H9 (cell line): ENCODE data around the gene BICD1. TPM values are rescaled to one million over a fixed set of nuclear protein-coding genes. Genes with fewer than 3 reads are reported as not detected.
A peak's percentile ranks its signal among the peaks of the same experiment; 100 is the strongest.

ENCODE experiments used
- DNase-seq: peaks from one replicate; pipeline ENCODE4 v3.0.0-alpha.2; 2017
- H2AFZ ChIP-seq: one replicate; pipeline ENCODE4 v1.6.1; 2013; ENCODE audit warnings: mild to moderate bottlenecking, low read length, control low read depth, moderate library complexity
- H2AK5ac ChIP-seq: 2 replicates; pipeline ENCODE4 v1.6.1; 2013; ENCODE audit warnings: low read length, control low read depth, mixed read lengths; ENCODE audit not compliant: insufficient read length
- H2BK120ac ChIP-seq: one replicate; pipeline ENCODE4 v1.6.1; 2013; ENCODE audit warnings: low read depth, mild to moderate bottlenecking, low read length, control low read depth, inconsistent platforms; ENCODE audit not compliant: poor library complexity, severe bottlenecking
- H2BK12ac ChIP-seq: 2 replicates; pipeline ENCODE4 v1.6.1; 2013; ENCODE audit warnings: low read length, control low read depth, mixed read lengths, low read depth; ENCODE audit not compliant: insufficient read length
- H2BK15ac ChIP-seq: 2 replicates; pipeline ENCODE4 v1.6.1; 2013; ENCODE audit warnings: low read depth, low read length, control low read depth
- H2BK20ac ChIP-seq: one replicate; pipeline ENCODE4 v1.6.1; 2013; ENCODE audit warnings: low read depth, mild to moderate bottlenecking, low read length, control low read depth, inconsistent platforms; ENCODE audit not compliant: poor library complexity, severe bottlenecking
- H2BK5ac ChIP-seq: 2 replicates; pipeline ENCODE4 v1.6.1; 2013; ENCODE audit warnings: low read length, control low read depth, mixed read lengths; ENCODE audit not compliant: insufficient read length
- H3K14ac ChIP-seq: 2 replicates; pipeline ENCODE4 v1.6.1; 2013; ENCODE audit warnings: low read length, control low read depth; ENCODE audit not compliant: insufficient read depth
- H3K18ac ChIP-seq: 2 replicates; pipeline ENCODE4 v1.6.1; 2013; ENCODE audit warnings: low read depth, mild to moderate bottlenecking, mixed read lengths, low read length, control low read depth; ENCODE audit not compliant: insufficient read length
- H3K23ac ChIP-seq: 2 replicates; pipeline ENCODE4 v1.6.1; 2013; ENCODE audit warnings: low read length, control low read depth, mixed read lengths, low read depth; ENCODE audit not compliant: insufficient read length
- H3K23me2 ChIP-seq: 2 replicates; pipeline ENCODE4 v1.6.1; 2013; ENCODE audit warnings: low read depth, mild to moderate bottlenecking, mixed read lengths, low read length, control low read depth; ENCODE audit not compliant: insufficient read length, poor library complexity, severe bottlenecking
- H3K27ac ChIP-seq: 2 replicates; pipeline ENCODE4 v1.5.1; 2013; ENCODE audit warnings: low read length, control low read depth, mixed read lengths, low read depth; ENCODE audit not compliant: insufficient read length
- H3K27me3 ChIP-seq: 2 replicates; pipeline ENCODE4 v1.6.1; 2013; ENCODE audit warnings: low read length, control low read depth, inconsistent platforms; ENCODE audit not compliant: insufficient read depth
- H3K4ac ChIP-seq: 2 replicates; pipeline ENCODE4 v1.6.1; 2013; ENCODE audit warnings: low read depth, mild to moderate bottlenecking, control low read depth, inconsistent platforms, low read length, moderate library complexity
- H3K4me1 ChIP-seq: 2 replicates; pipeline ENCODE4 v1.6.1; 2013; ENCODE audit warnings: low read length, control low read depth, inconsistent platforms; ENCODE audit not compliant: insufficient read depth
- H3K4me2 ChIP-seq: 2 replicates; pipeline ENCODE4 v1.6.1; 2013; ENCODE audit warnings: low read length, control low read depth, mixed read lengths; ENCODE audit not compliant: insufficient read length, insufficient read depth
- H3K56ac ChIP-seq: 2 replicates; pipeline ENCODE4 v1.6.1; 2013; ENCODE audit warnings: low read depth, mild to moderate bottlenecking, mixed read lengths, low read length, control low read depth; ENCODE audit not compliant: insufficient read length
- H3K79me1 ChIP-seq: 2 replicates; pipeline ENCODE4 v1.6.1; 2013; ENCODE audit warnings: low read depth, mild to moderate bottlenecking, moderate library complexity, low read length, control low read depth, inconsistent platforms; ENCODE audit not compliant: insufficient read depth, poor library complexity, severe bottlenecking
- H3K79me2 ChIP-seq: 2 replicates; pipeline ENCODE4 v1.6.1; 2013; ENCODE audit warnings: low read length, control low read depth, inconsistent platforms; ENCODE audit not compliant: insufficient read depth
- H3K9ac ChIP-seq: 2 replicates; pipeline ENCODE4 v1.6.1; 2013; ENCODE audit warnings: low read length, control low read depth, mixed read lengths; ENCODE audit not compliant: insufficient read length; ENCODE audit errors: extremely low read depth
- H3K9me3 ChIP-seq: one replicate; pipeline ENCODE4 v1.6.1; 2013; ENCODE audit warnings: low read depth, low read length, inconsistent platforms; ENCODE audit not compliant: control insufficient read depth
- H3T11ph ChIP-seq: one replicate; pipeline ENCODE4 v1.6.1; 2013; ENCODE audit warnings: mild to moderate bottlenecking, low read length, control low read depth, inconsistent platforms
- H4K20me1 ChIP-seq: one replicate; pipeline ENCODE4 v1.6.1; 2013; ENCODE audit not compliant: control insufficient read depth, insufficient read length, insufficient read depth
- H4K5ac ChIP-seq: 2 replicates; pipeline ENCODE4 v1.6.1; 2013; ENCODE audit warnings: low read depth, mild to moderate bottlenecking, mixed read lengths, low read length, control low read depth; ENCODE audit not compliant: insufficient read length
- H4K8ac ChIP-seq: replicated peaks from 2 replicates; pipeline ENCODE4 v1.6.1; 2013; ENCODE audit warnings: low read length, control low read depth, mixed read lengths, low read depth; ENCODE audit not compliant: insufficient read length
- H4K91ac ChIP-seq: 2 replicates; pipeline ENCODE4 v1.6.1; 2013; ENCODE audit warnings: low read depth, mild to moderate bottlenecking, moderate library complexity, mixed read lengths, low read length, control low read depth; ENCODE audit not compliant: insufficient read length
- H3K27ac Mint-ChIP-seq, 3 experiments: 2 replicates in 2 of 3; 3 replicates in 1 of 3; pipeline ENCODE4 v1.8.0; 2020 to 2021; ENCODE audit warnings: mixed read lengths in 3 of 3, mild to moderate bottlenecking in 1 of 3, moderate library complexity in 1 of 3
- H3K27me3 Mint-ChIP-seq: 2 replicates; pipeline ENCODE4 v1.8.0; 2021; ENCODE audit warnings: low read depth, mild to moderate bottlenecking, moderate library complexity, mixed read lengths
- H3K36me3 Mint-ChIP-seq, 3 experiments: 2 replicates in 2 of 3; 3 replicates in 1 of 3; pipeline ENCODE4 v1.8.0; 2020 to 2021; ENCODE audit warnings: low read depth in 3 of 3, mixed read lengths in 3 of 3; ENCODE audit not compliant: insufficient read depth in 1 of 3
- H3K4me1 Mint-ChIP-seq, 2 experiments: 2 replicates each; pipeline ENCODE4 v1.8.0; 2020; ENCODE audit warnings: mixed read lengths in 2 of 2
- H3K4me3 Mint-ChIP-seq, 2 experiments: 2 replicates in 1 of 2; 3 replicates in 1 of 2; pipeline ENCODE4 v1.8.0; 2020 to 2021; ENCODE audit warnings: mild to moderate bottlenecking in 2 of 2, mixed read lengths in 2 of 2, moderate library complexity in 1 of 2
- H3K9me3 Mint-ChIP-seq, 2 experiments: 2 replicates in 1 of 2; 3 replicates in 1 of 2; pipeline ENCODE4 v1.8.0; 2020; ENCODE audit warnings: mild to moderate bottlenecking in 2 of 2, mixed read lengths in 2 of 2, moderate library complexity in 1 of 2
- WGBS: extraction: QIAGEN DNeasy Blood & Tissue Kit; methylation state at CpG from one replicate; pipeline ENCODE4 v1.1.7; 2013; ENCODE audit warnings: missing lambda C conversion rate, low lambda C conversion rate, mixed read lengths; ENCODE audit not compliant: insufficient read length; ENCODE audit errors: extremely low coverage; 5-methylcytosine and 5-hydroxymethylcytosine counted together
- total RNA-seq: library from RNA; stranded (reverse); gene quantifications from 2 replicates; pipeline ENCODE4 v1.2.1, GENCODE V29; 2021
- TF ChIP-seq, protein P1 (sequence below): fragments of 200-600 bp; sonication (generic); conservative IDR thresholded peaks from 3 replicates; pipeline ENCODE4 v1.8.0; 2021; ENCODE audit warnings: antibody characterized with exemption, mild to moderate bottlenecking

BICD1 gene
- total RNA-seq, 1 experiment from 2014 or later = 134 TPM

- H2BK120ac ChIP-seq = no peak overlapping the region
- no peak overlapping the region for H4K91ac ChIP-seq
- H3K4me1 ChIP-seq = peaks cover 7% of the 10 kb centered on the region; the same call in 1 of the 2 replicates
- TF ChIP-seq, protein P1, sequence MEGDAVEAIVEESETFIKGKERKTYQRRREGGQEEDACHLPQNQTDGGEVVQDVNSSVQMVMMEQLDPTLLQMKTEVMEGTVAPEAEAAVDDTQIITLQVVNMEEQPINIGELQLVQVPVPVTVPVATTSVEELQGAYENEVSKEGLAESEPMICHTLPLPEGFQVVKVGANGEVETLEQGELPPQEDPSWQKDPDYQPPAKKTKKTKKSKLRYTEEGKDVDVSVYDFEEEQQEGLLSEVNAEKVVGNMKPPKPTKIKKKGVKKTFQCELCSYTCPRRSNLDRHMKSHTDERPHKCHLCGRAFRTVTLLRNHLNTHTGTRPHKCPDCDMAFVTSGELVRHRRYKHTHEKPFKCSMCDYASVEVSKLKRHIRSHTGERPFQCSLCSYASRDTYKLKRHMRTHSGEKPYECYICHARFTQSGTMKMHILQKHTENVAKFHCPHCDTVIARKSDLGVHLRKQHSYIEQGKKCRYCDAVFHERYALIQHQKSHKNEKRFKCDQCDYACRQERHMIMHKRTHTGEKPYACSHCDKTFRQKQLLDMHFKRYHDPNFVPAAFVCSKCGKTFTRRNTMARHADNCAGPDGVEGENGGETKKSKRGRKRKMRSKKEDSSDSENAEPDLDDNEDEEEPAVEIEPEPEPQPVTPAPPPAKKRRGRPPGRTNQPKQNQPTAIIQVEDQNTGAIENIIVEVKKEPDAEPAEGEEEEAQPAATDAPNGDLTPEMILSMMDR = no peak
- no peak overlapping the region for H4K5ac ChIP-seq
- H3K27me3 ChIP-seq = no peaks in the 10 kb centered on the region
- Mint-ChIP-seq H3K27ac (peak overlapping the region; percentile 92 to 99 (median 93)), H3K27me3 (no peaks in the 10 kb centered on the region), H3K36me3 (peaks cover 9 to 42% (median 35%) of the 10 kb centered on the region in 3 experiments), H3K4me1 (peaks cover 32 to 52% of the 10 kb centered on the region in 2 experiments), H3K4me3 (peak overlapping the region; percentile 95 to 97), H3K9me3 (peaks cover 0 to 2% of the 10 kb centered on the region in 2 experiments; a peak in 2 of 5 replicates)
- H2BK20ac ChIP-seq = no peak overlapping the region
- H3T11ph ChIP-seq = no peak overlapping the region
- no peak overlapping the region for H4K8ac ChIP-seq
- peak overlapping the region; percentile 69 for H3K9ac ChIP-seq
- H3K9me3 ChIP-seq = no peaks in the 10 kb centered on the region
- DNase-seq = no peak
- no peak overlapping the region for H3K56ac ChIP-seq
- no peak overlapping the region for H2BK5ac ChIP-seq
- no peak overlapping the region for H2AK5ac ChIP-seq
- H3K23ac ChIP-seq = no peak overlapping the region
- no CpG with 5 or more reads among the region's 2 CpGs for WGBS
- no peaks in the 10 kb centered on the region for H3K79me1 ChIP-seq
- H2BK15ac ChIP-seq = no peak overlapping the region
- peak overlapping the region; percentile 98 for H3K4me2 ChIP-seq
- H2AFZ ChIP-seq = no peak overlapping the region
- H3K18ac ChIP-seq = no peak overlapping the region
- peaks cover 5% of the 10 kb centered on the region for H3K23me2 ChIP-seq
- H2BK12ac ChIP-seq = no peak overlapping the region
- H3K79me2 ChIP-seq = peaks cover 35% of the 10 kb centered on the region; the same call in 1 of the 2 replicates
- H3K4ac ChIP-seq = no peak overlapping the region
- no peak overlapping the region for H3K14ac ChIP-seq
- no peaks in the 10 kb centered on the region for H4K20me1 ChIP-seq
- no peak overlapping the region for H3K27ac ChIP-seq
Observed at GRCh38 chr12:32400866-32401265, 294.2 kb downstream of the BICD1 start.
